ENCODE results near the gene C17orf78.
A peak's percentile ranks its signal among the peaks of the same experiment; 100 is the strongest.

The C17orf78 gene

DNA sequence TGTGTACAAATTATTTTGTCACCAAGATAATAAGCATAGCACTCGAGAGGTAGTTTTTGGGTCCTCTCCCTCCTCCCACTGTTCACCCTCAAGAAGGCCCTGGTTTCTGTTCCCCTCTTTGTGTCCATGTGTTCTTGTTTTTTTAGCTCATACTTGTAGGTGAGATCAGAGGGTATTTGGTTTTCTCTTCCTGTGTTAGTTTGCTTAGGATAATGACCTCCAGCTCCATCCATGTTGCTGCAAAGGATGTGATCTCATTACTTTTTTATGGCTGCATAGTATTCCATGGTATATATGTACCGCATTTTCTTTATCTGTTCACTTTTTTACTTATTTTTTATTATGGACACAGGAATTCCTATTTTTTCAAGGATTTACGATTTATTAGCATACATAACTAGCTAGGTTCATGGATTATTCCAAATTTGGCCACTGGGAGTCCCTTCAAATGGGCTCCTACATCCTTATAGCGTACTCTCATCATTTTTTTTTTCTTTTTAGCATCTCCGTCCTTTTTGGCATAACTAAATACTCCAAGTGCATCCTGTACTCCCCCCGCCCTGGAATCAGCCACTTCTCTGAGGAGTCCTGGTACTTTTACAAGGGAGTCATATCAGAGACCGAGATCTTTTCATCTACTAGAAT, 38.2 kb downstream of the C17orf78 start:
- no peak overlapping the region for H3K4me2 ChIP-seq (ENCODE audit: low read length)
- peaks cover 17% of the 10 kb centered on the region for H3K79me2 ChIP-seq (ENCODE audit: low read length)
- no peaks in the 10 kb centered on the region for H3K27me3 ChIP-seq (ENCODE audit: low read depth, low read length)
- H3K4me1 ChIP-seq (ENCODE audit: low read length) = peaks cover 5% of the 10 kb centered on the region; the same call in 1 of the 2 replicates
- no peak overlapping the region for H3K27ac ChIP-seq (ENCODE audit: low read length)
- H4K20me1 ChIP-seq (ENCODE audit: insufficient read depth, low read length) = no peaks in the 10 kb centered on the region
- no peak for TF ChIP-seq EZH2phosphoT487 (IDR thresholded peaks at IDR 0.05; ENCODE audit: low read depth)
- TF ChIP-seq, protein P1, sequence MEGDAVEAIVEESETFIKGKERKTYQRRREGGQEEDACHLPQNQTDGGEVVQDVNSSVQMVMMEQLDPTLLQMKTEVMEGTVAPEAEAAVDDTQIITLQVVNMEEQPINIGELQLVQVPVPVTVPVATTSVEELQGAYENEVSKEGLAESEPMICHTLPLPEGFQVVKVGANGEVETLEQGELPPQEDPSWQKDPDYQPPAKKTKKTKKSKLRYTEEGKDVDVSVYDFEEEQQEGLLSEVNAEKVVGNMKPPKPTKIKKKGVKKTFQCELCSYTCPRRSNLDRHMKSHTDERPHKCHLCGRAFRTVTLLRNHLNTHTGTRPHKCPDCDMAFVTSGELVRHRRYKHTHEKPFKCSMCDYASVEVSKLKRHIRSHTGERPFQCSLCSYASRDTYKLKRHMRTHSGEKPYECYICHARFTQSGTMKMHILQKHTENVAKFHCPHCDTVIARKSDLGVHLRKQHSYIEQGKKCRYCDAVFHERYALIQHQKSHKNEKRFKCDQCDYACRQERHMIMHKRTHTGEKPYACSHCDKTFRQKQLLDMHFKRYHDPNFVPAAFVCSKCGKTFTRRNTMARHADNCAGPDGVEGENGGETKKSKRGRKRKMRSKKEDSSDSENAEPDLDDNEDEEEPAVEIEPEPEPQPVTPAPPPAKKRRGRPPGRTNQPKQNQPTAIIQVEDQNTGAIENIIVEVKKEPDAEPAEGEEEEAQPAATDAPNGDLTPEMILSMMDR (IDR thresholded peaks at IDR 0.05; ENCODE audit: low read depth, low read length) = 0 out of 2 replicates have a peak, but pooled peaks have one; percentile 7
- no peak overlapping the region for H2AFZ ChIP-seq (ENCODE audit: low read depth, low read length)
- no peak overlapping the region for H3K9ac ChIP-seq (ENCODE audit: low read length)
- H3K36me3 ChIP-seq (replicated peaks; ENCODE audit: low read depth, low read length) = peaks cover 25% of the 10 kb centered on the region
- H3K4me3 ChIP-seq (ENCODE audit: low read length) = no peak overlapping the region
- no peaks in the 10 kb centered on the region for H3K9me3 ChIP-seq (ENCODE audit: insufficient read depth, low read length)

DNA sequence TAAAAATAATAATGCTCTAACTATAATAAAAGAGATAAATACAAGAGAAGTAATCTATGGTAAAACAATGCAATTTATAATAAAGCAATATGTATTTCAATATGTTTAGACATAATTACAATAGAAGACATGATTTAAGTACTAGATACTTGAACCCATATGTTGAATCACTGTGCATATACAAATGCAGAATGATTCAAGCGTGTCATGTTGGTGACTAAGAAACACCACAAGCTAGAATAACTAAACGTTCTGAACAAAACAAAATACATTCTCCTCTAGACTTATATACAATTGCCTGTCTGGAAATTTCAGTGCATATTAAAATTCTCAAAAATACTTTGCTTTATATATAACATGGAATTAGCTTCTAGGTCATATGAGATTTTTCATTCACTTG, 42.1 kb downstream of the C17orf78 start:
- no peaks in the 10 kb centered on the region for H3K27me3 ChIP-seq (ENCODE audit: low read depth, low read length)
- TF ChIP-seq EZH2phosphoT487 (IDR thresholded peaks at IDR 0.05; ENCODE audit: low read depth) = no peak
- TF ChIP-seq, protein P1 (IDR thresholded peaks at IDR 0.05; ENCODE audit: low read depth, low read length) = no peak
- H3K9me3 ChIP-seq (ENCODE audit: insufficient read depth, low read length) = no peaks in the 10 kb centered on the region
- H3K4me3 ChIP-seq (ENCODE audit: low read length) = no peak overlapping the region
- no peak overlapping the region for H3K27ac ChIP-seq (ENCODE audit: low read length)
- H3K36me3 ChIP-seq (replicated peaks; ENCODE audit: low read depth, low read length) = peaks cover 23% of the 10 kb centered on the region
- no peak overlapping the region for H2AFZ ChIP-seq (ENCODE audit: low read depth, low read length)
- H3K4me1 ChIP-seq (ENCODE audit: low read length) = peaks cover 5% of the 10 kb centered on the region; the same call in 1 of the 2 replicates
- H3K4me2 ChIP-seq (ENCODE audit: low read length) = no peak overlapping the region
- H3K9ac ChIP-seq (ENCODE audit: low read length) = no peak overlapping the region
- no peaks in the 10 kb centered on the region for H4K20me1 ChIP-seq (ENCODE audit: insufficient read depth, low read length)
- H3K79me2 ChIP-seq (ENCODE audit: low read length) = peaks cover 7% of the 10 kb centered on the region; the same call in 1 of the 2 replicates

DNA sequence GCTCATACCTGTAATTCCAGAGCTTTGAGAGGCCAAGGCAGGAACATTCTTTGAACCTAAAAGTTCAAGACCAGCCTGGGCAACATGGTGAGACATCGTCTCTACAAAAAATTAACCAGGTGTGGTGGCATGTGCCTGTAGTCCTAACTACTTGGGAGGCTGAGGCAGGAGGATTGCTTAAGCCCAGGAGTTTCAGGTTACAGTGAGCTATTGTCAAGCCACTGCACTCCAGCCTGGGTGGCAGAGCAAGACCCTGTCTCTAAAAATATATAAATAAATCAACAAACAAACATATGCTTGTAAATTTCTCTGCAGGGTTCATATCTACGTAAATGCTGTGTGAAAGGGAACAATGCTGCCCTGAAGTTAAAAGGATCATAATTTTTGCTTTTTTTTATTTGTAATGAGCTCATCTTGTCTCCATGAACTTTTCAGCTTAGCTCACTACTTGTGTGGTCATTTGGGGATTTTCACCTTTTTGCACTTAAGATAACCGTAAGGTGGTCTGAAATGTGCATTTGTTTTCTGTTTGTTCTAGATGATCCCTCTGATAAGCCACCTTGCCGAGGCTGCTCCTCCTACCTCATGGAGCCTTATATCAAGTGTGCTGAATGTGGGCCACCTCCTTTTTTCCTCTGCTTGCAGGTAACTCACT, 47.3 kb downstream of the C17orf78 start:
- no peak for TF ChIP-seq EZH2phosphoT487 (IDR thresholded peaks at IDR 0.05; ENCODE audit: low read depth)
- TF ChIP-seq, protein P1 (IDR thresholded peaks at IDR 0.05; ENCODE audit: low read depth, low read length) = no peak
- Histone ChIP-seq H3K4me2 (ENCODE audit: low read length) (no peak overlapping the region), H3K79me2 (ENCODE audit: low read length) (no peaks in the 10 kb centered on the region), H4K20me1 (ENCODE audit: insufficient read depth, low read length) (no peaks in the 10 kb centered on the region), H3K36me3 (replicated peaks; ENCODE audit: low read depth, low read length) (peaks cover 28% of the 10 kb centered on the region), H3K4me3 (ENCODE audit: low read length) (no peak overlapping the region), H2AFZ (ENCODE audit: low read depth, low read length) (no peak overlapping the region), H3K27me3 (ENCODE audit: low read depth, low read length) (no peaks in the 10 kb centered on the region), H3K27ac (ENCODE audit: low read length) (no peak overlapping the region), H3K9ac (ENCODE audit: low read length) (no peak overlapping the region), H3K9me3 (ENCODE audit: insufficient read depth, low read length) (no peaks in the 10 kb centered on the region), H3K4me1 (ENCODE audit: low read length) (no peaks in the 10 kb centered on the region)

DNA sequence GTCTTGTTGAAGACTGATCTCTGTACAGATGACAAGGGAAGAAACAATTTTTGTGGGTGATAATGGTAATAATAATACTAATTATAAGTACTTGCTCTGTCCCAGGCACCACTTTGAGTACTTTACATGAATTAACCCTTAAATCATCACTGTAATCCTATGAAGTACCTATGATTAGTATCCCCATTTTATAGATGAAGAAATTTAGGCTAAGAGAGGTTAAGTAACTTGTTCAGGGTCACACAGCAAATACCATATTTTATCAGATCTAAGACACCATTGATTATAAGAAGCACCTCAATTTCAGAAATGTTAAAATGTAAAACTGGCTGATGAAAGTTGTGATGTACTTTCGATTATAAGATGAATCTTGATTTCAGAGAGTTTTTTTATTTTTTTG, 49.5 kb downstream of the C17orf78 start:
- Histone ChIP-seq H3K27ac (ENCODE audit: low read length) (no peak overlapping the region), H3K9me3 (ENCODE audit: insufficient read depth, low read length) (no peaks in the 10 kb centered on the region), H3K36me3 (replicated peaks; ENCODE audit: low read depth, low read length) (peaks cover 41% of the 10 kb centered on the region), H3K4me2 (ENCODE audit: low read length) (no peak overlapping the region), H3K27me3 (ENCODE audit: low read depth, low read length) (no peaks in the 10 kb centered on the region), H3K4me1 (ENCODE audit: low read length) (0 out of 2 replicates have a peak, but pooled peaks cover 6% of the 10 kb centered on the region), H4K20me1 (ENCODE audit: insufficient read depth, low read length) (no peaks in the 10 kb centered on the region), H3K4me3 (ENCODE audit: low read length) (no peak overlapping the region), H2AFZ (ENCODE audit: low read depth, low read length) (no peak overlapping the region), H3K9ac (ENCODE audit: low read length) (no peak overlapping the region), H3K79me2 (ENCODE audit: low read length) (peaks cover 4% of the 10 kb centered on the region; the same call in 1 of the 2 replicates)
- no peak for TF ChIP-seq EZH2phosphoT487 (IDR thresholded peaks at IDR 0.05; ENCODE audit: low read depth)
- TF ChIP-seq, protein P1 (IDR thresholded peaks at IDR 0.05; ENCODE audit: low read depth, low read length) = no peak

All from OCI-LY3 (cell line).